ENCODE measurements around the gene SMAD7.

Gene SMAD7

GRCh38 chr18:48947560-48947959 is 3.2 kb downstream of the SMAD7 start:
- peak overlapping the region; percentile 94 for H3K27ac ChIP-seq
- TF ChIP-seq ZFX (IDR thresholded peaks at IDR 0.05; ENCODE audit: borderline replicate concordance): no peak
- TF ChIP-seq, protein P1, sequence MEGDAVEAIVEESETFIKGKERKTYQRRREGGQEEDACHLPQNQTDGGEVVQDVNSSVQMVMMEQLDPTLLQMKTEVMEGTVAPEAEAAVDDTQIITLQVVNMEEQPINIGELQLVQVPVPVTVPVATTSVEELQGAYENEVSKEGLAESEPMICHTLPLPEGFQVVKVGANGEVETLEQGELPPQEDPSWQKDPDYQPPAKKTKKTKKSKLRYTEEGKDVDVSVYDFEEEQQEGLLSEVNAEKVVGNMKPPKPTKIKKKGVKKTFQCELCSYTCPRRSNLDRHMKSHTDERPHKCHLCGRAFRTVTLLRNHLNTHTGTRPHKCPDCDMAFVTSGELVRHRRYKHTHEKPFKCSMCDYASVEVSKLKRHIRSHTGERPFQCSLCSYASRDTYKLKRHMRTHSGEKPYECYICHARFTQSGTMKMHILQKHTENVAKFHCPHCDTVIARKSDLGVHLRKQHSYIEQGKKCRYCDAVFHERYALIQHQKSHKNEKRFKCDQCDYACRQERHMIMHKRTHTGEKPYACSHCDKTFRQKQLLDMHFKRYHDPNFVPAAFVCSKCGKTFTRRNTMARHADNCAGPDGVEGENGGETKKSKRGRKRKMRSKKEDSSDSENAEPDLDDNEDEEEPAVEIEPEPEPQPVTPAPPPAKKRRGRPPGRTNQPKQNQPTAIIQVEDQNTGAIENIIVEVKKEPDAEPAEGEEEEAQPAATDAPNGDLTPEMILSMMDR (IDR thresholded peaks at IDR 0.05): no peak

- H3K27ac ChIP-seq: peak overlapping the region; percentile 94
Measured at GRCh38 chr18:48947092-48947491, 3.7 kb downstream of the SMAD7 start.

GRCh38 chr18:48946329-48946835 is 4.4 kb downstream of the SMAD7 start:
- H3K27ac ChIP-seq: peak overlapping the region; percentile 94

More at GRCh38 chr18:48947092-48947491, 3.7 kb downstream of the SMAD7 start:
- TF ChIP-seq, protein P1 (IDR thresholded peaks at IDR 0.05): no peak
- no peak for TF ChIP-seq ZFX (IDR thresholded peaks at IDR 0.05; ENCODE audit: borderline replicate concordance)

GRCh38 chr18:48945953-48946217 is 4.9 kb downstream of the SMAD7 start:
- peak overlapping the region; percentile 94 for H3K27ac ChIP-seq

More at GRCh38 chr18:48946329-48946835, 4.4 kb downstream of the SMAD7 start:
- TF ChIP-seq, protein P1 (IDR thresholded peaks at IDR 0.05): no peak
- TF ChIP-seq ZFX (IDR thresholded peaks at IDR 0.05; ENCODE audit: borderline replicate concordance): no peak

DNA sequence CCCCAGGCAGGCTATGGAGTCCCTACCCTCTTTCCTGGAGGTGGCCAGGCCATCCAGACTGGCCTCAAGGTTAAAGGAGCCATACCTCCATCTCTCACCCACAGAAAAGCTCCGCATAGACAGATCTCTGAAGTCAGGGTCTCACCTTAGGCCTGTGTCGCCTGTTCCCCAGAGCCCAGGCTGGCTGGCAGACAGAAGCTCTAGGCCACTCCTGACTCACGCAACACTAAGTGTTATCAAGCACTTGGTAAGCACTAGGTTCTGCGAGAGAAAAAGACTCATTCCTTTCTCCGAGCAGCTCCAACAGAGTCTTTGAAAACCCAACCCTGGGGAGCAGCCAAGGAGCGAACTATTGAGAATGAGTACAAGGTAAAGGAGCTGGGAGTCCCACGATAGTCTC is 6.1 kb downstream of the SMAD7 start:
- TF ChIP-seq, protein P1 (IDR thresholded peaks at IDR 0.05): no peak
- TF ChIP-seq ZFX (IDR thresholded peaks at IDR 0.05; ENCODE audit: borderline replicate concordance): no peak
- peak overlapping the region; percentile 94 for H3K27ac ChIP-seq

More at GRCh38 chr18:48945953-48946217, 4.9 kb downstream of the SMAD7 start:
- TF ChIP-seq, protein P1 (IDR thresholded peaks at IDR 0.05): no peak
- no peak for TF ChIP-seq ZFX (IDR thresholded peaks at IDR 0.05; ENCODE audit: borderline replicate concordance)

- H3K27ac ChIP-seq: peak overlapping the region; percentile 94
- no peak for TF ChIP-seq ZFX (IDR thresholded peaks at IDR 0.05; ENCODE audit: borderline replicate concordance)
Measured at GRCh38 chr18:48943736-48944527, 6.8 kb downstream of the SMAD7 start.

DNA sequence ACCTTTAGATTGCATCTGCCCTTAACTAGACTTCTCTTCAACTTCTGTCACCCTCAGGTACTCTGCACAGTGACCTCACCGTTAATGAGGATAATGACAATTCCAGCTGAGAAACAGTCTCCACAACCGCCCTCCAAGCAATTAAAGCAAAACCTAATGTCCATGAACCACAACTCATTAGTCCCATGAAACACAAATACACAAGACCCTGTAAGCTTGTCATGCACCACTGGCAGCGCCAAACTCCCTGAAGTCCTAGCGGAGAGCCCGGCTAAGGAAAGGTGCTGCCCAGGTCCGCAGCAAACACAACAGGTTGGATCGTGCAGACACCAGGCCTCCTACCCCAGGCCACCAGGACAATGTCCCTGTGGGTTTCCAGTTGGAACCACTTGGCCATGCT is 7.4 kb downstream of the SMAD7 start:
- TF ChIP-seq, protein P1 (IDR thresholded peaks at IDR 0.05): no peak
- no peak for TF ChIP-seq ZFX (IDR thresholded peaks at IDR 0.05; ENCODE audit: borderline replicate concordance)
- peak overlapping the region; percentile 49 for H3K27ac ChIP-seq
